OCI-LY1 (cell line): ENCODE results near the gene KLHDC7A.

ENCODE experiments used
- H2AFZ ChIP-seq: fragments of 200-600 bp; sonication (generic), shearing (Covaris generic); 2 replicates; pipeline ENCODE4 v1.6.0; 2014; ENCODE audit warnings: antibody characterized with exemption, mild to moderate bottlenecking, low read length
- H3F3A ChIP-seq: fragments of 200-600 bp; sonication (generic), shearing (Covaris generic); 2 replicates; pipeline ENCODE4 v1.6.0; 2014; ENCODE audit warnings: mild to moderate bottlenecking, antibody characterized with exemption, low read length, moderate library complexity; ENCODE audit not compliant: insufficient read depth
- H3K27ac ChIP-seq: fragments of 200-600 bp; sonication (generic); 2 replicates; pipeline ENCODE4 v1.5.1; 2014; ENCODE audit warnings: low read length, mixed run types, mild to moderate bottlenecking, low read depth; ENCODE audit not compliant: poor library complexity, severe bottlenecking
- H3K27me3 ChIP-seq: fragments of 200-600 bp; sonication (generic); 2 replicates; pipeline ENCODE4 v1.6.0; 2014; ENCODE audit warnings: antibody characterized with exemption, mild to moderate bottlenecking, low read length, moderate library complexity; ENCODE audit not compliant: insufficient read depth
- H3K36me3 ChIP-seq: fragments of 200-600 bp; sonication (generic); 2 replicates; pipeline ENCODE4 v1.6.1; 2014; ENCODE audit warnings: mild to moderate bottlenecking, antibody characterized with exemption, low read length, moderate library complexity, mixed read lengths; ENCODE audit not compliant: insufficient read depth
- H3K4me1 ChIP-seq: fragments of 200-600 bp; sonication (generic); 2 replicates; pipeline ENCODE4 v1.5.1; 2014; ENCODE audit warnings: mild to moderate bottlenecking, low read length, moderate library complexity; ENCODE audit not compliant: insufficient read depth, severe bottlenecking
- H3K4me2 ChIP-seq: fragments of 200-600 bp; sonication (generic), shearing (Covaris generic); 2 replicates; pipeline ENCODE4 v1.6.1; 2014; ENCODE audit warnings: low read length
- H3K4me3 ChIP-seq: fragments of 200-600 bp; sonication (generic); 2 replicates; pipeline ENCODE4 v1.5.1; 2014; ENCODE audit warnings: low read length, low read depth, mild to moderate bottlenecking, mixed read lengths; ENCODE audit not compliant: poor library complexity, severe bottlenecking
- H3K79me2 ChIP-seq: fragments of 200-600 bp; shearing (Covaris generic); 2 replicates; pipeline ENCODE4 v1.6.1; 2016; ENCODE audit warnings: mixed run types, low read length, mixed read lengths; ENCODE audit not compliant: insufficient read depth
- H3K9ac ChIP-seq: fragments of 200-600 bp; sonication (generic), shearing (Covaris generic); 2 replicates; pipeline ENCODE4 v1.6.1; 2014; ENCODE audit warnings: mild to moderate bottlenecking, low read length, mixed read lengths
- H3K9me2 ChIP-seq: fragments of 200-600 bp; sonication (generic), shearing (Covaris generic); 2 replicates; pipeline ENCODE4 v1.6.1; 2014; ENCODE audit warnings: low read depth, mild to moderate bottlenecking, low read length, mixed read lengths
- H3K9me3 ChIP-seq: fragments of 200-600 bp; shearing (Covaris generic); 2 replicates; pipeline ENCODE4 v1.6.1; 2014; ENCODE audit warnings: low read length, mixed read lengths
- H4K20me1 ChIP-seq: fragments of 200-600 bp; sonication (generic), shearing (Covaris generic); 2 replicates; pipeline ENCODE4 v1.6.0; 2016; ENCODE audit warnings: mild to moderate bottlenecking, low read length; ENCODE audit not compliant: insufficient read depth
- EZH2 ChIP-seq: fragments of 200-600 bp; sonication (generic), shearing (Covaris generic); IDR thresholded peaks from 2 replicates; pipeline ENCODE4 v1.8.0; 2017; ENCODE audit warnings: borderline replicate concordance, mixed run types, mild to moderate bottlenecking, antibody characterized with exemption, low read length, moderate library complexity, mixed read lengths
- TF ChIP-seq, protein P1 (sequence below): fragments of 200-600 bp; sonication (generic), shearing (Covaris generic); IDR thresholded peaks from 2 replicates; pipeline ENCODE4 v1.5.1; 2017; ENCODE audit warnings: mild to moderate bottlenecking, antibody characterized with exemption, low read length, moderate library complexity, mixed read lengths

The KLHDC7A gene

DNA sequence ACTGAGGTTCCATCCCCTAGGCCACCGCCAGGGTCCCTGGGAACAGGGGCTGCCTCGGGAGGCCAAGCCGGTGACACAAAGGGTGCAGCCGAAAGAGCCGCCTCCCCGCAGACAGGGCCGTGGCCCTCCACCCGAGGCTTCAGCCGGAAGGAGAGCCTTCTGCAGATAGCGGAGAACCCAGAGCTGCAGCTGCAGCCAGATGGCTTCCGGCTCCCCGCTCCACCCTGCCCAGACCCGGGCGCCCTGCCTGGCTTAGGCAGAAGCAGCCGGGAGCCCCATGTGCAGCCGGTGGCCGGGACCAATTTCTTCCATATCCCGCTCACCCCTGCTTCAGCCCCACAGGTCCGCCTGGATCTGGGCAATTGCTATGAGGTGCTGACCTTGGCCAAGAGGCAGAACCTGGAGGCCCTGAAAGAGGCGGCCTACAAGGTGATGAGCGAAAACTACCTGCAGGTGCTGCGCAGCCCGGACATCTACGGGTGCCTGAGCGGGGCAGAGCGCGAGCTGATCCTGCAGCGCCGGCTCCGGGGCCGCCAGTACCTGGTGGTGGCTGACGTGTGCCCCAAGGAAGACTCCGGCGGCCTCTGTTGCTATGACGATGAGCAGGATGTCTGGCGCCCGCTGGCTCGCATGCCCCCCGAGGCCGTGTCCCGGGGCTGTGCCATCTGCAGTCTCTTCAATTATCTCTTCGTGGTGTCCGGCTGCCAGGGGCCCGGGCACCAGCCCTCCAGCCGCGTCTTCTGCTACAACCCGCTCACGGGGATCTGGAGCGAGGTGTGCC lies 1.4 kb downstream of the KLHDC7A start:
- Histone ChIP-seq H3K4me2 (no peak overlapping the region), H3K9ac (no peak overlapping the region), H3K9me3 (no peaks in the 10 kb centered on the region), H3K36me3 (no peaks in the 10 kb centered on the region), H3K27me3 (no peaks in the 10 kb centered on the region; the same call in 1 of the 2 replicates), H2AFZ (no peak overlapping the region), H3K79me2 (no peaks in the 10 kb centered on the region), H3K4me3 (no peak overlapping the region), H3F3A (no peaks in the 10 kb centered on the region), H3K9me2 (no peaks in the 10 kb centered on the region), H3K27ac (no peak overlapping the region), H3K4me1 (no peaks in the 10 kb centered on the region), H4K20me1 (no peaks in the 10 kb centered on the region)
- no peak for TF ChIP-seq EZH2

DNA sequence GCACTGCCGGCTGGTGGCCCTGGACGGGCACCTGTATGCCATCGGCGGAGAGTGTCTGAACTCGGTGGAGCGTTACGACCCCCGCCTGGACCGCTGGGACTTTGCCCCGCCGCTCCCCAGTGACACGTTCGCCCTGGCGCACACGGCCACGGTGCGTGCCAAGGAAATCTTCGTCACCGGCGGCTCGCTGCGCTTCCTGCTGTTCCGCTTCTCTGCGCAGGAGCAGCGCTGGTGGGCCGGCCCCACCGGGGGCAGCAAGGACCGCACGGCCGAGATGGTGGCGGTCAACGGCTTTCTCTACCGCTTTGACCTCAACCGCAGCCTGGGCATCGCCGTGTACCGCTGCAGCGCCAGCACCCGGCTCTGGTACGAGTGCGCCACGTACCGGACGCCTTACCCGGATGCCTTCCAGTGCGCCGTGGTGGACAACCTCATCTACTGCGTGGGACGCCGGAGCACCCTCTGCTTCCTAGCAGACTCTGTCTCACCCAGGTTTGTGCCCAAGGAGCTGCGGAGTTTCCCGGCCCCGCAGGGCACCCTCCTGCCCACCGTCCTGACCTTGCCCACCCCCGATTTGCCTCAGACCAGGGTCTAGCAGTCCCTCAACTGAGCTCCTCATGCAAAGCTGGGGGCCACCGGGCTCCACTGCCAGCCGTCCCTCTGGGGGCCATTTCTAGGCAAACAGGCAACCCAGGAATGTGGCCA lies 2.1 kb downstream of the KLHDC7A start:
- no peak for TF ChIP-seq EZH2
- TF ChIP-seq, protein P1, sequence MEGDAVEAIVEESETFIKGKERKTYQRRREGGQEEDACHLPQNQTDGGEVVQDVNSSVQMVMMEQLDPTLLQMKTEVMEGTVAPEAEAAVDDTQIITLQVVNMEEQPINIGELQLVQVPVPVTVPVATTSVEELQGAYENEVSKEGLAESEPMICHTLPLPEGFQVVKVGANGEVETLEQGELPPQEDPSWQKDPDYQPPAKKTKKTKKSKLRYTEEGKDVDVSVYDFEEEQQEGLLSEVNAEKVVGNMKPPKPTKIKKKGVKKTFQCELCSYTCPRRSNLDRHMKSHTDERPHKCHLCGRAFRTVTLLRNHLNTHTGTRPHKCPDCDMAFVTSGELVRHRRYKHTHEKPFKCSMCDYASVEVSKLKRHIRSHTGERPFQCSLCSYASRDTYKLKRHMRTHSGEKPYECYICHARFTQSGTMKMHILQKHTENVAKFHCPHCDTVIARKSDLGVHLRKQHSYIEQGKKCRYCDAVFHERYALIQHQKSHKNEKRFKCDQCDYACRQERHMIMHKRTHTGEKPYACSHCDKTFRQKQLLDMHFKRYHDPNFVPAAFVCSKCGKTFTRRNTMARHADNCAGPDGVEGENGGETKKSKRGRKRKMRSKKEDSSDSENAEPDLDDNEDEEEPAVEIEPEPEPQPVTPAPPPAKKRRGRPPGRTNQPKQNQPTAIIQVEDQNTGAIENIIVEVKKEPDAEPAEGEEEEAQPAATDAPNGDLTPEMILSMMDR = no peak
- H3F3A ChIP-seq = no peaks in the 10 kb centered on the region
- H3K9ac ChIP-seq = no peak overlapping the region
- no peaks in the 10 kb centered on the region for H4K20me1 ChIP-seq
- H3K9me2 ChIP-seq = no peaks in the 10 kb centered on the region
- H3K4me1 ChIP-seq = no peaks in the 10 kb centered on the region
- H3K4me2 ChIP-seq = no peak overlapping the region
- no peaks in the 10 kb centered on the region for H3K36me3 ChIP-seq
- no peaks in the 10 kb centered on the region; the same call in 1 of the 2 replicates for H3K27me3 ChIP-seq
- H2AFZ ChIP-seq = no peak overlapping the region
- no peaks in the 10 kb centered on the region for H3K79me2 ChIP-seq
- H3K9me3 ChIP-seq = no peaks in the 10 kb centered on the region
- no peak overlapping the region for H3K4me3 ChIP-seq
- H3K27ac ChIP-seq = no peak overlapping the region

DNA sequence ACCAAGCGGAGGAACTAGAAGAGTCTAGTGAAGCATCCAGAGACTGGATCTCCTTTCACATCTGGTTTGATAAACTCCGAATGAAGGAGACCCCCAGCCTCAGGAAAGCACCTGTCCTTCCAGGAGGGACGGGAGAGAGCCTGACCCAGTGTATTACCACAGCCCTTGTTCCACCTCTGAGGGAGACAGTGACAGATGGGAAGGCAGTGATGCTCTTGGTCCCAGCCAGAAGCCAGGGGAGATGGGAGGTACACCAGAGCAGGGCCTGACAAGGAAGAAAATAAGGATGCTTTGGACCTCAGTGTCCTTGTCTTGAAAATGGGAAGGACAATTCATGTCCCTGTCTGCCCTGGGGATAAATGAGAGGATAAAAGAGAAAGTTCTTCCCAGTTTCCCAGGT lies 3.5 kb downstream of the KLHDC7A start:
- H2AFZ ChIP-seq = no peak overlapping the region
- no peaks in the 10 kb centered on the region for H3K9me2 ChIP-seq
- no peak overlapping the region for H3K4me3 ChIP-seq
- no peaks in the 10 kb centered on the region for H3F3A ChIP-seq
- no peaks in the 10 kb centered on the region for H3K79me2 ChIP-seq
- no peaks in the 10 kb centered on the region; the same call in 1 of the 2 replicates for H3K27me3 ChIP-seq
- no peak overlapping the region for H3K27ac ChIP-seq
- TF ChIP-seq, protein P1 = no peak
- TF ChIP-seq EZH2 = no peak
- no peak overlapping the region for H3K9ac ChIP-seq
- no peaks in the 10 kb centered on the region for H3K9me3 ChIP-seq
- no peak overlapping the region for H3K4me2 ChIP-seq
- H3K36me3 ChIP-seq = no peaks in the 10 kb centered on the region
- H3K4me1 ChIP-seq = no peaks in the 10 kb centered on the region
- no peaks in the 10 kb centered on the region for H4K20me1 ChIP-seq
